ENCODE measurements around the gene KIFC3. TPM values are rescaled to one million over a fixed set of nuclear protein-coding genes. Genes with fewer than 3 reads are reported as not detected.

Gene KIFC3
- total RNA-seq, 4 donors from 2014 or later, result 111 to 219 (median 153) TPM

DNA sequence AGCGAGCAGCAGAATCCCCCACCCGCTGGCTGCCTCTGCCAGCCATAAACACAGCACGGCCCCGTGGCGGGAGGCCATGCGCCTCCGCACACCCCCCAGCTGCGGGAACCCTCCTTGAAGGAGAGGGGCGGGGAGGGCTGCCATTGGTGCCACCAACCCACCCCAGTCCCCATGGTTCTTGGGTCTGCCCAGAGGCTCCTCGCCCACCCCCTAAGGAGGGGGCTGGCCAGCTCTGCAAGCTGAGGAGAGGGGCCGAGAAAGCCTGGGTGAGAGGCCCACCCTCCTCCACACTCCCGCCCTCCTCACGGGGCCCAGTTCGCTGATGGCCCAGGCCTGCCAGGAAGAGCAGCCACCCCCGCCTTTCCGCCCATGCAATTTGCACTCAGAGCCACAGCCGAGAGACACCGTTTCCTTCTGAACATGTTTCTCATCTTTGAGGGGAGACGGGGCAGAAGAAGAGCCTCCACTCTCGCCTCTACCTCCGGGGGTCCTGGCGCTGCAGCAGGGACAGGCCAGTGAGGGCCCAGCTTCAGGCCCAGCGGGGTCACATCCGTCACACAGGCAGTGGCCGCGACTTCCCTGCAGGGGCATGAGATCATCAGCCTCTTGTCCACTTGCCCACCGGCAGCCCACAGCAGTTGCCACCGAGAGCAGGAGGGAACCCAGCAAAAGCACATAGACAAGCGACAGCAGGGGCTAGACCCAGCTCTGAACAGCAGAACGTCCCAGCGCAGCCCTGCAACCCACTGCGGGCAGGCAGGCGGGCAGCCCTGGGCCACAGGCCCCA is 43.8 kb downstream of the KIFC3 start:
- Histone ChIP-seq H3K27ac (no peak overlapping the region), H3K36me3 (peaks cover 82% of the 10 kb centered on the region), H3K27me3 (no peaks in the 10 kb centered on the region), H3K4me1 (peaks cover 10% of the 10 kb centered on the region), H3K4me3 (no peak overlapping the region), H3K9me3 (no peaks in the 10 kb centered on the region)
- TF ChIP-seq POLR2A (IDR thresholded peaks at IDR 0.05) (no peak), EP300 (IDR thresholded peaks at IDR 0.05) (no peak), POLR2AphosphoS5 (IDR thresholded peaks at IDR 0.05) (no peak)
- TF ChIP-seq, protein P1, sequence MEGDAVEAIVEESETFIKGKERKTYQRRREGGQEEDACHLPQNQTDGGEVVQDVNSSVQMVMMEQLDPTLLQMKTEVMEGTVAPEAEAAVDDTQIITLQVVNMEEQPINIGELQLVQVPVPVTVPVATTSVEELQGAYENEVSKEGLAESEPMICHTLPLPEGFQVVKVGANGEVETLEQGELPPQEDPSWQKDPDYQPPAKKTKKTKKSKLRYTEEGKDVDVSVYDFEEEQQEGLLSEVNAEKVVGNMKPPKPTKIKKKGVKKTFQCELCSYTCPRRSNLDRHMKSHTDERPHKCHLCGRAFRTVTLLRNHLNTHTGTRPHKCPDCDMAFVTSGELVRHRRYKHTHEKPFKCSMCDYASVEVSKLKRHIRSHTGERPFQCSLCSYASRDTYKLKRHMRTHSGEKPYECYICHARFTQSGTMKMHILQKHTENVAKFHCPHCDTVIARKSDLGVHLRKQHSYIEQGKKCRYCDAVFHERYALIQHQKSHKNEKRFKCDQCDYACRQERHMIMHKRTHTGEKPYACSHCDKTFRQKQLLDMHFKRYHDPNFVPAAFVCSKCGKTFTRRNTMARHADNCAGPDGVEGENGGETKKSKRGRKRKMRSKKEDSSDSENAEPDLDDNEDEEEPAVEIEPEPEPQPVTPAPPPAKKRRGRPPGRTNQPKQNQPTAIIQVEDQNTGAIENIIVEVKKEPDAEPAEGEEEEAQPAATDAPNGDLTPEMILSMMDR (IDR thresholded peaks at IDR 0.05), result no peak
- no peak for DNase-seq (ENCODE audit: low spot score in 2 of 2)
- WGBS, result 69% methylated on average over 20 of the region's 33 CpGs

DNA sequence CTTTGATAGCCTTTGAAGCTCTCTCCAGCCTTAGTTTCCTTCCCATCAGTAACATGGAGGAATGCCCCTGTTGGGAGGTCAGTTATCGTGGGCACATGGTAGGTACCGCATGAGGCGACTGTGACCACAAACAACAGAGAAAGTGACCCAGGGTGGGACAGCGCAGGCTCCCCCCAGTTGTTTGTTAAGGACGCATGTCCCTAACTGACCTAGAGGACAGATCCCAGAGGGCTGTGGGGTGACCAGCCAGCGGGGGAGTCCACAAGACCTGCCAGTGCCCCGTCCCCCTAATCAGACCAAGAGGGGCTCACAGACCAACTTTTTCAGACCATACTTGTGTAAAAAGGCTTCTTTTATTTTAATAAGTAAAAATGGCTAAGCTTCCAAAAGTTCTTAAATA is 44.4 kb downstream of the KIFC3 start:
- H3K4me3 ChIP-seq, result no peak overlapping the region
- no peaks in the 10 kb centered on the region for H3K27me3 ChIP-seq
- no peak for DNase-seq (ENCODE audit: low spot score in 2 of 2)
- H3K4me1 ChIP-seq, result peaks cover 10% of the 10 kb centered on the region
- no peaks in the 10 kb centered on the region for H3K9me3 ChIP-seq
- 95% methylated on average over 7 of the region's 7 CpGs for WGBS
- TF ChIP-seq, protein P1 (IDR thresholded peaks at IDR 0.05), result no peak
- TF ChIP-seq POLR2AphosphoS5 (IDR thresholded peaks at IDR 0.05) (no peak), EP300 (IDR thresholded peaks at IDR 0.05) (no peak), POLR2A (IDR thresholded peaks at IDR 0.05) (no peak)
- no peak overlapping the region for H3K27ac ChIP-seq
- H3K36me3 ChIP-seq, result peaks cover 83% of the 10 kb centered on the region

DNA sequence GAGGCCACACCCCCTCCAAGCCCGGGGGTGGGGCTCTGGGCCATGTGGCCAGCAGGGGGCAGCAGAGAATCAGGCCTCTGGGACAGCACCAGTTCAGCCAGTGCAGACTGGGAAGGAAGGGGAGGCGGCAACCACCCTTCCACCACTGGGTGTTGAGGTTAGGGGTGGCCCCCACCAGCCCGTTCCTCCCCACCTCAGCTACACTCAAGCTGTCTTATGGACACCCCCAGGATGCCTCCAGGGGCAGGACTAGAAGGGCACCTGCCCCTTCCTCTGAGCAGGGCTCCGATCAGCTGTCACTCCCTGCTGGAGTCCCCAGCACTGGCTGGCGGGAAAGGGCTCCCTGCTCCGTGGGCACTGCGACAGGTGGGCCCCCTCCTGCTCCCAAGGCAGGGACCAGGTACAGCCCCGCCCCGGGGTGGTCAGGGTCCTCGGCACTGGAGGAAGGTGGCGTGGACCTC is 44.9 kb downstream of the KIFC3 start:
- Histone ChIP-seq H3K36me3 (peaks cover 83% of the 10 kb centered on the region), H3K27ac (no peak overlapping the region), H3K4me1 (peaks cover 10% of the 10 kb centered on the region), H3K27me3 (no peaks in the 10 kb centered on the region), H3K9me3 (no peaks in the 10 kb centered on the region), H3K4me3 (no peak overlapping the region)
- TF ChIP-seq, protein P1 (IDR thresholded peaks at IDR 0.05), result peak; percentile 97 to 98
- TF ChIP-seq POLR2AphosphoS5 (IDR thresholded peaks at IDR 0.05) (no peak), POLR2A (IDR thresholded peaks at IDR 0.05) (no peak), EP300 (IDR thresholded peaks at IDR 0.05) (no peak)
- 89% methylated on average over 8 of the region's 11 CpGs for WGBS
- DNase-seq (ENCODE audit: low spot score in 2 of 2), result peak; percentile 92 to 95

DNA sequence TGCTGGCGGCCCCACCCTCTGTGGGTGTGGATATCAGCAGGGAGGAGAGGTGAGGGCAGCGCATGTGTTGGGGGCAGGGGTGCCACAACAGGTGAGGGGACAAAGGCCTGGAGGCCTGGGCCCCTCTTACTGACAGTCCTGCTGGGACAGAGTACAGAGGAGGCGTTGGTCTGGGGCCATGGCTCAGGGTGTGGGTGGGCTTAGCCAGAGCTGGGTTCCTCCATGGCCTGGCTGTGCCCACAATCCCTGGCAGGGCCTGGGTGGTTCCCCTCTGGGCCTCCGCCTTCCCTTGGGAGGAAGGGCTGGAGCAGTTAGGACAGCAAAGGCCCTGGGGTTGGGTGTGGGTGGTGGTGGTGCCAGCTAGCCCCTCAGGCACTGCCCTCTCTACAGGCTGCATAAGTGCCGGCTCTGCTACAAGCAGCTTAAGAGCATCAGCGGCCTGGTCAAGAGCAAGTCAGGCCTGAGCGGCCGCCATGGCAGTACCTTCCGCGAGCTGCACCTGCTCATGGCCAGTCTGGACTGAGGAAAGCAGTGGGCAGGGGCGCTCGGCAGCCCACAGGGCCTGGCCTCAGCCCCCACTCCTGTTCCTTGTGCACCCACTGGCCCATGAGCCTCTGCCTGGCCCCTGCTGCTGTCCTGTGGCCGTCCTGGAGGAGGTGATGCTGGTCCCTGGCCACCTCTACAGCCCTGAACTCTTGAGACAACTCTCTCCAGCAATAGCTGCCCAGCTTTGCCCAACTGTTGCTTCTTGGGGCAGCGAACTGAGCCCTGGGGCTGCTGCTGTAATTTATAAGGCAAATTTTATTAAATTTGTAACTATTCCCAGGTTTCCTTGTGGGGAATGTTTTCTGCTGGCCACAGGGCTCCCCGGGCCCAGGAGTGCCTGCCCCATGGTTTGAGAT is 45.6 kb downstream of the KIFC3 start:
- DNase-seq (ENCODE audit: low spot score in 2 of 2), result no peak
- Histone ChIP-seq H3K9me3 (no peaks in the 10 kb centered on the region), H3K4me1 (peaks cover 10% of the 10 kb centered on the region), H3K36me3 (peaks cover 83% of the 10 kb centered on the region), H3K4me3 (no peak overlapping the region), H3K27ac (no peak overlapping the region), H3K27me3 (no peaks in the 10 kb centered on the region)
- TF ChIP-seq, protein P1 (IDR thresholded peaks at IDR 0.05), result no peak
- 84% methylated on average over 9 of the region's 15 CpGs for WGBS
